Epithelial cell of proximal tubule (primary cell): ENCODE results near the gene ORMDL2. TPM values are rescaled to one million over a fixed set of nuclear protein-coding genes. Genes with fewer than 3 reads are reported as not detected.
"Not testable (repeated sequence)": the region's sequence is repeated elsewhere in the genome, so short reads cannot be mapped to it uniquely, and the experiment has no call there.

ENCODE experiments used
- DNase-seq: peaks from one replicate; pipeline ENCODE4 v3.0.0-alpha.2; 2011; ENCODE audit warnings: low read depth
- H3K4me3 ChIP-seq: 2 replicates; pipeline ENCODE4 v1.5.1; 2011; ENCODE audit warnings: low read depth, mild to moderate bottlenecking, low read length
- total RNA-seq: library from RNA; depleted of rRNA; stranded (reverse); fragments of >200 nt; gene quantifications from 2 replicates; pipeline ENCODE4 v1.2.3, GENCODE V29; 2015
- TF ChIP-seq, protein P1 (sequence below): conservative IDR thresholded peaks from 2 replicates; pipeline ENCODE4 v1.5.1; 2012; ENCODE audit warnings: low read depth, mild to moderate bottlenecking, low read length

Gene ORMDL2
- total RNA-seq, 1 donor from 2014 or later, result 40.5 TPM

DNA sequence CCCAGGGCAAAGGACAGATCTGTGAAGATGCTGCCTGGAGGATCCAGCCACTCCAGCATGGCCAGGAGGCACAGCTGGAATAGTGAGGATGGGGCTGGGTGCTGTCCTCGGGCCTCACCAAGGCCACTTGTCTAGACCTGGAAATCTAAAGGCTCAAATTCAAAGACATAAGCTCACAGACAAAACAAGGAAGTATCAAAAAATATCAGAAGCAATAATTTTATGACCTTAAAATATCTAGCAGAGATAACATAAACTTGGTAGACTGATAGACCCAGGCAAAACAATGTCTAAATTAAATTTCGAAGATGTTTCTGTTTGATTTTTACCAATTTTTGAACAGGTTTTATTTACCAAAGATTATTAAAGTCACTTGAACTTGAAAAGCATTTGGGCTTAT, 47.5 kb downstream of the ORMDL2 start:
- no peak overlapping the region for H3K4me3 ChIP-seq
- TF ChIP-seq, protein P1, sequence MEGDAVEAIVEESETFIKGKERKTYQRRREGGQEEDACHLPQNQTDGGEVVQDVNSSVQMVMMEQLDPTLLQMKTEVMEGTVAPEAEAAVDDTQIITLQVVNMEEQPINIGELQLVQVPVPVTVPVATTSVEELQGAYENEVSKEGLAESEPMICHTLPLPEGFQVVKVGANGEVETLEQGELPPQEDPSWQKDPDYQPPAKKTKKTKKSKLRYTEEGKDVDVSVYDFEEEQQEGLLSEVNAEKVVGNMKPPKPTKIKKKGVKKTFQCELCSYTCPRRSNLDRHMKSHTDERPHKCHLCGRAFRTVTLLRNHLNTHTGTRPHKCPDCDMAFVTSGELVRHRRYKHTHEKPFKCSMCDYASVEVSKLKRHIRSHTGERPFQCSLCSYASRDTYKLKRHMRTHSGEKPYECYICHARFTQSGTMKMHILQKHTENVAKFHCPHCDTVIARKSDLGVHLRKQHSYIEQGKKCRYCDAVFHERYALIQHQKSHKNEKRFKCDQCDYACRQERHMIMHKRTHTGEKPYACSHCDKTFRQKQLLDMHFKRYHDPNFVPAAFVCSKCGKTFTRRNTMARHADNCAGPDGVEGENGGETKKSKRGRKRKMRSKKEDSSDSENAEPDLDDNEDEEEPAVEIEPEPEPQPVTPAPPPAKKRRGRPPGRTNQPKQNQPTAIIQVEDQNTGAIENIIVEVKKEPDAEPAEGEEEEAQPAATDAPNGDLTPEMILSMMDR, result no peak
- DNase-seq, result no peak

DNA sequence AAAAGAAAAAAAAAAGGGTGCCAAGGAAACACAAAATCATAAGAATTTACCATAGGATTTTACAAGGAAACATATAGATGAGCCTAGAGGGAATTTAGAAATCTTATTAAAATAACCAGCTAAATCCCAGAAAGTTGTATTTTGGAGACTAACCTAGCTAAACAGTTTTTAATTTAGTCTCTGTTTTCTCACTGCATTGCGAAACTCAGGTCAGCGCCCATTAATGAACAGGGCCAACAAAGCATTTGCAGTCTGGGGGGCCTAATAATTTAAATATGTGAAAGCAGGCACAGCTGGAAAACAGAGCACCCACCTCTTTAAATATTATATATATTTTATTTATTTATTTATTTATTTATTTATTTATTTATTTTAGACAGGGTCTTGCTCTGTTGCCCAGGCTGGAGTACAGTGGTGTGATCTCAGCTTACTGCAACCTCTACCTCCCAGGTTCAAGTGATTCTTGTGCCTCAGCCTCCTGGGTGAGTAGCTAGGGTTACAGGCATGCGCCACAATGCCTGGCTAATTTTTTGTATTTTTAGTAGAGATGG, 48.7 kb downstream of the ORMDL2 start:
- not testable (repeated sequence) for H3K4me3 ChIP-seq, DNase-seq

Other genes with a start within 250 kb of the ORMDL2 start
- gene OR2AP1, start 245.6 kb upstream of the ORMDL2 start, total RNA-seq, result not detected in 2 replicates
- not detected in 2 replicates for gene OR10P1, start 181.1 kb upstream of the ORMDL2 start, total RNA-seq
- 3.8 and 7.7 TPM in 2 replicates for gene ITGA7, start 110.1 kb upstream of the ORMDL2 start, total RNA-seq
- 157 and 187 TPM in 2 replicates for gene BLOC1S1, start 102.0 kb upstream of the ORMDL2 start, total RNA-seq
- gene RDH5, start 97.6 kb upstream of the ORMDL2 start, total RNA-seq, result 2.3 and 2.5 TPM in 2 replicates
- 758 and 1,095 TPM in 2 replicates for gene CD63, start 89.0 kb upstream of the ORMDL2 start, total RNA-seq
- 2.8 and 8.5 TPM in 2 replicates for gene GDF11, start 74.9 kb upstream of the ORMDL2 start, total RNA-seq
- gene SARNP, start 317 bp upstream of the ORMDL2 start, total RNA-seq, result 155 and 203 TPM in 2 replicates
- gene DNAJC14, start 11.5 kb downstream of the ORMDL2 start, total RNA-seq, result 24.7 and 41.5 TPM in 2 replicates
- 1.2 and 1.3 TPM in 2 replicates for gene MMP19, start 24.9 kb downstream of the ORMDL2 start, total RNA-seq
- 49.2 and 56.0 TPM in 2 replicates for gene PYM1, start 109.9 kb downstream of the ORMDL2 start, total RNA-seq
- 44.3 and 272 TPM in 2 replicates for gene DGKA, start 113.1 kb downstream of the ORMDL2 start, total RNA-seq
- gene PMEL, start 148.0 kb downstream of the ORMDL2 start, total RNA-seq, result 1.4 and 3.7 TPM in 2 replicates
- 62.0 and 81.2 TPM in 2 replicates for gene CDK2, start 148.8 kb downstream of the ORMDL2 start, total RNA-seq
- gene RAB5B, start 156.0 kb downstream of the ORMDL2 start, total RNA-seq, result 50.1 and 61.5 TPM in 2 replicates
- gene SUOX, start 179.2 kb downstream of the ORMDL2 start, total RNA-seq, result 12.9 and 15.7 TPM in 2 replicates
- gene IKZF4, start 203.0 kb downstream of the ORMDL2 start, total RNA-seq, result 0.94 and 3.1 TPM in 2 replicates
- 3,534 and 3,636 TPM in 2 replicates for gene RPS26, start 223.9 kb downstream of the ORMDL2 start, total RNA-seq